GM21390 (cell line): ENCODE results near the gene PBX1.
A peak's percentile ranks its signal among the peaks of the same experiment; 100 is the strongest.
"Not testable (repeated sequence)": the region's sequence is repeated elsewhere in the genome, so short reads cannot be mapped to it uniquely, and the experiment has no call there.

Source experiments
- ATAC-seq: cut with Tn5 transposase; IDR thresholded peaks from one replicate; pipeline ENCODE4 v1.9.1; 2021; ENCODE audit not compliant: unreplicated experiment

Gene PBX1

DNA sequence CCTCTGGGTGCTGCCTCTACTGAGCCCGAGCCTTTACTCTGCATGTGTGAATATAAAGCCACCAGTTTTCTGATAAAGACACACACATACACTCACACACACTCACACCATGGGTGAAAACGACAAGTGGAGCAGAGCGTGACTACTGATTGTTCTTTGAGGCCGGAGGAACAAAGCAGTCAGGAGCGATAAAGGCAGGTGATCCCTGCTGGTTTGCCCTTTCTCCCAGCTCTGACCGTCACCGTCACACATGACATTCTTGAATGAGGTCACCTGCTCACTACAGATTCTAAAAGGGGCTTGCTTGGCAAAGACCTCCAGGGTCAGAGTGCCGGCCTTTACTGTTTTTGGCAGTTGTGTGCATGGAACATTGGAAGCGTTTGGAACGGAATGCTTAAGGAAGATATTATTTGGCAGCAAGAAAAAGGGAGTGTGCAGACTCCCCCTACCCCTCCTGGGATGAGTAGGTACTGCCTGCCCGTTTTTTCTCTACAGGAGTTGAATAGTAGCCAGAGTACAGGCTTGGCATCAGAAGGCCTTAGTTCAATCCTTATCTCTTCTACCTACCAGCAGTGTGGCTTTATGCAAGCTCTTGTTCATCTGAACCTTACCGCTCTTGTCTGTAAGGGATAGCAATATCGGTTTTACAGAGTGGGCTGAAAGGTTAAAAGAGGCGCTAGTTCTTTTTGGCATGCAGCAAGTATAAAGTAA lies 79.7 kb downstream of the PBX1 start:
- ATAC-seq: no peak

DNA sequence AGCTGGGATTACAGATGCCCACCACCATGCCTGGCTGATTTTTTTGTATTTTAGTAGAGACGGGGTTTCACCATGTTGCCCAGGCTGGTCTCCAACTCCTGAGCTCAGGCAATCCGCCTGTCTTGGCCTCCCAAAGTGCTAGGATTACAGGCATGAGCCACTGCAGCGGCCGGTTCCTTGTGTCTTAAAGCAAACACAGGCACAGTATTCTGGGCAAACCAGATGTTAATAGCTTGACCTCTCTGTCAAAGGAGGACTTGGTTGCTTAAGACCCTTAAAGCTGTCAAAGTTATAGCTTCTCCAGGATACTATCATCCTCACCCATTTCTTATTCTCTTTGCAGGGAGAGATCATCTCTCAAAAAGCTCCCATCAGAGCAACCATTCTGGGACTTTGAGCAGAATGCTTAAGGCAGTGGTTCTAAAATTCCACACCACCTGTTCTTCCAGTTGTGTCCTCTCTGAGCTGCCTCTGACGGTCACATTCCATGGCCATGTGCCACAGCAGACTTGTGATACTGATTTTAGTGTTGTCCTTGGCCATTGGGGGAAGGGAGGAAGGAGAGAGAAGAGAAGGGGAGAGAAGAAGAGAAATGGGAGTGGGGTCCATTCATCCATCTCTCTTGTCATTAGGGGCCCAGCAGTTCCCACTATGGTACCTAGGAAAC lies 81.8 kb downstream of the PBX1 start:
- no peak for ATAC-seq

DNA sequence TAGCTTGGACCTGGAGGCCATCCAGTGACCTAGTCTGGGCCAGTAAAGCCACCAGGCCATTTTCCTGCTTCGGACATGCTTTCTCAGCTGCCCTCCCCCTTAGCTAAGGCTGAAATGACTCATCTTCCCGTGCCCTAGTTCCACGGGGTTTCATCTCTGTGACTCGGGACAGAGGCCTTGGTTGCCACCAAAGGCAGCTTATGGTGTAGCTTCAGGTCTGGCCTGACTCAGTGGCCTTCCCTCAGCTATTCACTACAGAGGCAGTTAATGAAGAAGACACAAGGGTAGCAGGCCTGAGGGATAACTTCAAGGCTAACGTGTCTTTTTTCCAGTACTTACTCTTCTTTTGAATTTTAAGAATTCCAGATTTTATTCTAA lies 82.4 kb downstream of the PBX1 start:
- no peak for ATAC-seq

DNA sequence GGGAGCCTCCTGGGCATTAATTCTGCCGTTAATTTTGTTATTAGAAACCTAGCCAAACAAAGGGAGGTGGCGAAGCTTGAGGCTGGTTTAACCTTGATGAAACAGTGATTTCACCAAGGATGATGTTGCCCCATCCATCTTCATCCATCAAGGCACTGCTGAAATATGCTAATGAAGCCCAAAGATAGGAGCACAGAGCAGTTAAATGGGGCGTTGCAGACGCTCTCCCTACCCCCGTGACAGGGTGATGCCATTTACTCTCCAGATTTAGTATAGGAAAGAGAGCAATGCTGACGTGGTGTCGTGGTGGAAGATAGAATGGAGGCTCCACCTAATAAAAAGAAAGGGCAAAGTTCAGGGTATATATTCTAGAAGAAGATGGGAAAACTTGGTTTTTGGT lies 84.0 kb downstream of the PBX1 start:
- no peak for ATAC-seq

DNA sequence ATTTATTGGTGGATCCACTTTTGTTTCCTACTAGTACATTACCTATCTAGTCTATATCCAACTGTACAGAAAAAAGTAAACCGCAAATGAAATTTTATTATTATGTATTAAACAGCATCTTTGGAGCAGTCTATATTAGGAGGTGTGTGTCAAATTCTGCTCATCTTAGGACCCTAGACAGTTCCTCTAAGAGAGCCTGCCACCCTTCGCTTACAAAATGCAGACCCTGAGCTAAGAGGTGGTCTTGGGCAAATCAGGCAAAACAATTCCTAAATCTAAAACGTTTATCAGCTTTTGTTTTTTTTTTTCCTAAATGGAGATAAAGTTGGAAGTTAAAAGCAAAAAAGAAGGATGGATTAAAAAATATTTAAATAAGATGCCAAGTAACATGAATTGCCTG lies 85.3 kb downstream of the PBX1 start:
- ATAC-seq: no peak

DNA sequence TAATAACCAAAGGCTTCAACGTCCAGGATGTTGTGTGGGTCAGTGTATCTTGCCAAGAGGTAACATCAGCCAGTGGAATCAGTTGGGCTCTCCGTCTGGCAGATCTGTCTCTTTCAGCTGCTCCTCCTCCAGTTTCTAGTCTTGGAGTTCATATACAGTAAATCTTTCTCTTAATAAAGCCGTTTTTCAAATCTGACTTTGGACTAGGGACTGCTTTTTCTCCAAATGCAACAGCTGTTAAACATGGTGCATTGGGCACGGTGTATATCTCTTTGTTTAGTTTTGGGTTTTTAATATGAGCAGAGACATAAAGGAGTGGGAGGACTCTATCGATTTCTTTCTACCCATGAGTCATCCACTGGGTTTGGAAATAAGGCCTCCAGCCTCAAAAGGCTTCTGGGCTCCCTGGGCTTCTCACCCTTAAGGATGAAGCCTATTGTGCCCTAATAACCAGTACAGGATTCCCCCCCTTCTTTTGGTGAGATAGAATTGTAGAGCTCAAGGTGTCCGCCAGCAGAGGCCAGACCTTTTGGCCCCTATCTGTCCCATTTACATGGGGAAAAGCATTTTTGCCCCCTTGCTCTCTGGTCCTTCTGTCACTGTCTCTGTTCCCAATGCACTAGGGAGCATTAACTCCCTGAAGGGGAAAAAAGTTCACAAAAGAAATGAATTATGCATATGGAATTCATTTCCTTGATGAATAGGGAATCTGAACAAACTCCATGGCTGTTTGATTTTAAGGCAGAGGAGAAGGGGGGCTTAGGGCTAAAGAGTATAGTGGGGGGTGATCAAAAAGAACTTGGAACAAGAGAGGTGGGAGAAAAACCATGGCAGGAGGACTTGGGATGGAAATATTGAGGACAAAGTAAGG lies 86.0 kb downstream of the PBX1 start:
- ATAC-seq: no peak

DNA sequence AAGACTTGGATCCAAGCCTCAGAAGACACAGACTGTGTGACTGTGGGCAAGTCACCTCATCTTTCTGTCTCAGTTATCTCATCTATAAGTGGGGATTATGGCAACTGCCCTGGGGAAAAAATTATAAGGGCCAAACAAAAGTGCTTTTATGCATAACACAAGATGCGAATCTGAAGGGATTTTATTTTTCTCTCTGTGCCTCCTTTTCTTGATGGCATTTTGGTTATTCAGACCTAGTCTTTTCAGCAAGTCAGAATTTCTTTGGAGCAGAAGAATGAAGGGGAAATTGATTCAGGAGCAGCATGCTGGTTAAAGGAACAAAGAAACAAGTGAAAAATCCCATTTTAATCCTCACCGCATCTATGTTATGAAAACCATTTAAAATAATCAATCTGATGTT lies 86.9 kb downstream of the PBX1 start:
- no peak for ATAC-seq

DNA sequence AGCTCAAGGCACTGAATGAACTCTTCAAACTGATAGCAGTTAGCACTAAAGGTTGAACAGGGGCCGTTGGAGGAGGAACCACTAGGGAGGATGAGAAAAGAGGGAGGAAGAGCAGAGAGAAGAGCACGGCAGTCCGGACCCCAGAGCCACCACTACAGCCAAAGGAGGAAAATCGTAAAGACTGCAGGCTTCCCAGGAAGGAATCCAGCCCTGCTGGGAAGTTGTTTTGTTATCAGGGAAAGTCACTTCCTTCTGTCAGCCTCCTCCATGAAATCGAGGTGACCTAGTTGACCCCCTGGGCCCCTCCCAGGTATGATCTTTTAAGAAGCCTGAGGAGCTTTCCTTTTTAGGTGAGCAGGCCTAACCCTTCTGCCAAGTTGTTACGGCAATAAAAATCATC lies 88.2 kb downstream of the PBX1 start:
- ATAC-seq: no peak

DNA sequence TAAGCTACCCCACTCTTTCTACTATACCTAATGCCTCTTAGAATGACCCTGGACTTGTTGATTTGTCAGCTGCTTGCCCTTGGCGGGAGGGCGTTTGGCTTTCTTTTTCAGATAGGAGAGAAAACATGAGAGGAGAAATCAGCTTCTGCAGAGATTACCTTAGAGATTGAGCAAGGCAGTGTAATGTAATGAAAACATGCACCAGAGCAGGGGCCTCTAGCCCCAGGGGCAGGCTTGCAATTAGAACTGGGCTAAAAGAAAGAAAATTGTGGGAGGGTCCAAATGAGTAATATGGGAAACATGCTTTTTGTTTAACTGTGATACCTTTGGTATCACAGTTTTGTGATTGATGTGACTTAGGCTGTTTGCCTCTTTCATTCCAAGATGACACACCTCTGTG lies 89.7 kb downstream of the PBX1 start:
- ATAC-seq: no peak

DNA sequence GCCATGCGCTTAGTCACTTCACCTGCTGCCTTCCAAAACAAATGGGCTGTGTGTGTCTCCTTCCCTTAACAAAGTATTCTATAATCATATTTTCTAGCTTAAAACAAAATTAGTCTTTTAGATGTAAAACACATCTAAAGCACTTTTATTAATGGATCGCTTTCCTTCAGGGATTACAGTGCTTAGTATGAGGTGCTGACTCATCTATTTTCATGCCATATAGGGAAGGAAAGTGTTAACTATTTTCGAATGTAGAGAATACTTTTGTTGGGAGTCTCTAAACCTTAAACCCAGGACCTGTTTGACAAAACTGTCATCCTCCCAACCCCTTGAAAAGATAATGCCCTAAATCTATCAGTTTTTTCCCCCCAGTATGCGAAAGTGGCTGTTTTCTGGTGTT lies 90.2 kb downstream of the PBX1 start:
- no peak for ATAC-seq

DNA sequence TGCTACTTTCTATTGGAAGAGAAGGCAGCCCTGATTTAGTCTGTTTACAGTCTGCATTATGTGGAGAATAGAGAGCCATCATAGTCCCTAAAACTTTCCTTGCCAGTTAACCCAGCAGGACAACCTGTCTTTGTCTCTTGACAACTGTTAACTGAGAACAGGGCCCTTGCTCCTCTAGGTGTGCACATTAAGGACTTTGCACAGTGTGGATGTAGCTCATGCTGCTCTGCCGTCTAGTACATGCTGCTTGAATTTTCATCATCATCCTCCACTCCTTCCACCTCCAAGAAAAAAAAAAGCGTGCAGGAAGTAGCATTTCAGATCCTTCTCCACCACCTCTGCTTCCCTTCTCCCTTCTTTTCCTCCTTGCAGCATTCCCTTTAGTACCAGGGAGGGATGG lies 91.5 kb downstream of the PBX1 start:
- no peak for ATAC-seq

DNA sequence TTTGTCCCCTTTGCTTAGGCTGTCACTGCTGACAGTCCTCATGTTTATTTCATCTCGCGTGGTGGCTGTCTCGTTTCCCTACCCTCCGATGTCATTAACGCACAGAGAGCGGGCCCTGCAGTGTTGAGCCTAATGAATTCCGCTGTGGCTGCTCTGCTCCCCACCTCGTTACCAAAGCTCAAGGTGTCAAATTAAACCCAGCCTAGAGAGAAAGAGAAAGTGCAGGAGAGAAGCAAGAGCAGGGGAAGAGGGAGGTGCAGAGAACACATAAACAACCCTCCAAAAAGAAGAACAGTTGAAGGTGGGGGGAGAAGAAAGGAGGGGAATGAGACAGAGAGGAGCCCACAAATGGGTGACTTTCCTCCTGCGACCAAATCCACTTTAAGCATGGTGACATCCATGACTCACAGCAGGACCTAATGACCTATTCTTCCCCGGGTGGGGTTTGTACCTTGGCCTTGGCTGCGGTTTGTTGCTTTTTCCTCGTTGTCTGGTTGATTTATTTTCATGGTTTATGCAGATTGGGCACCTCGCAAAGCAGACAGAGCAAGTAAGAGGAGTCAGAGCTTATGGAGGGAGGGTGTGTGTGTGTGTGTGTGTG lies 92.5 kb downstream of the PBX1 start:
- no peak for ATAC-seq

DNA sequence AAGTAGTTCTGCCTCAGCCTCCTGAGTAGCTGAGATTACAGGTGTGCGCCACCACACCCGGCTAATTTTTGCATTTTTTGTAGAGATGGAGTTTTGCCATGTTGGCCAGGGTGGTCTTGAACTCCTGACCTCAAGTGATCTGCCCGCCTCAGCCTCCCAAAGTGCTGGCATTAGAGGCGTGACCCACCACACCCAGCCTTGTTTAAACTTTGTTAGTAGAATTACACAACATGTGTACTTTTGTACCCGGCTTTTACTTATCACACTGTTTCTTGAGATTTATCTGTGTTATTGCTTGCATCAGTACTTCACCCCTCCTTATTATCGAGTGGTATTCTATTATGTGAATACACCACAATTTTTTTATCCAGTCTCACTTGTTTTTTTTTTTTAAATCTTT lies 94.0 kb downstream of the PBX1 start:
- not testable (repeated sequence) for ATAC-seq

DNA sequence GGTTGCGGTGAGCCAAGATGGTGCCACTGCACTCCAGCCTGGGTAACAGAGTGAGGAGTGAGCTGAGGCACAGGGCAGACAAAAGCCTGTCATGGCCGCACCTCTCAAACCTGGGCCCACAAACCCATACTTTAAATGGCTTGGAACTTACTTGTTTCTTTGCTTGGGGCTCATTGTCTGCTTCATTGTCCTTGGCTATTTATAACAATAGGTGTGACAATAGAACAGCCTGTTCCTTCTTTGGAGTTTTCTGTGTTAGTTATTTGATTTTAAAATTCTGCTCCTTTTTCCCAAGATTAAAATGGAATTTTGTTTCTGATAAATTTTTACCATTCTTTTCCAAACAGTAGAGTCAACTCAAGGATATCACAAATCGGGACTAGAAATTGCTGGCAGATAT lies 94.7 kb downstream of the PBX1 start:
- no peak for ATAC-seq

DNA sequence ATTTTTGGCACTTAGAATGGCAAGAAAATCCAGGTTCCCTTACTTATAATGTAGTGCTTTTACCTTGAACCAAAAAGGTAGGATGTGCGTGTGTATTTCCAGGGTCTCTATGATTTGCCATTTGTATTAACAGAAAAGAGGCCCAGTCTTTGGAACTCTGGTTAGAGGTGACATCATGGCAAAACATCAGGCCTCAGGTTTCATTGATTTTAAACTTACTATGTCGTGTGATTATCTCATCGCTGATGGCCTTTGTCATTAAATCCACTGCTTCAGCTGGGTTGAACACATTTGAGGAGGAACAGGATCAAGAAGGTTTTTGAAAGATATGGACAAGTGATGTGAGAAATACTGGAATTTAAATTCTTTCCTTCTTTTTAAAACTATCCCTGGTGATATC lies 95.2 kb downstream of the PBX1 start:
- ATAC-seq: no peak

DNA sequence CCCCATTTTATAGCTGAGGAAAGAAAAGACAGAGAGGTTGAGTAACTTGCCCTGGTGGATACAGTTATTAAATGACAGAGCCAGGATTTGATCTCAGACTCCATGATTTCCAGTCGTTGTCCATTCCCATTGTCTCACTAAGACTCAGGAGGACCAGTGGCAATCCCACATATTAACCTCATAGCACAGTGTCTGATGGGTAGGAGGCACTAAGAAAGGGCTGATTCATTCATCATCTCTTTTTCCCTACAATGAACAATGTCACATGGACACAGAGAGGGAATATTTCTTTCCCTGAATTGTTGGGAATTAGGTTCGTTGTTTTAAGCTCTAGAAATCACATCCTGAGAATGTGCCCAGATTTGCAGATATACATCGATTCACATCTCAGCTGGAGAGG lies 99.9 kb downstream of the PBX1 start:
- no peak for ATAC-seq

DNA sequence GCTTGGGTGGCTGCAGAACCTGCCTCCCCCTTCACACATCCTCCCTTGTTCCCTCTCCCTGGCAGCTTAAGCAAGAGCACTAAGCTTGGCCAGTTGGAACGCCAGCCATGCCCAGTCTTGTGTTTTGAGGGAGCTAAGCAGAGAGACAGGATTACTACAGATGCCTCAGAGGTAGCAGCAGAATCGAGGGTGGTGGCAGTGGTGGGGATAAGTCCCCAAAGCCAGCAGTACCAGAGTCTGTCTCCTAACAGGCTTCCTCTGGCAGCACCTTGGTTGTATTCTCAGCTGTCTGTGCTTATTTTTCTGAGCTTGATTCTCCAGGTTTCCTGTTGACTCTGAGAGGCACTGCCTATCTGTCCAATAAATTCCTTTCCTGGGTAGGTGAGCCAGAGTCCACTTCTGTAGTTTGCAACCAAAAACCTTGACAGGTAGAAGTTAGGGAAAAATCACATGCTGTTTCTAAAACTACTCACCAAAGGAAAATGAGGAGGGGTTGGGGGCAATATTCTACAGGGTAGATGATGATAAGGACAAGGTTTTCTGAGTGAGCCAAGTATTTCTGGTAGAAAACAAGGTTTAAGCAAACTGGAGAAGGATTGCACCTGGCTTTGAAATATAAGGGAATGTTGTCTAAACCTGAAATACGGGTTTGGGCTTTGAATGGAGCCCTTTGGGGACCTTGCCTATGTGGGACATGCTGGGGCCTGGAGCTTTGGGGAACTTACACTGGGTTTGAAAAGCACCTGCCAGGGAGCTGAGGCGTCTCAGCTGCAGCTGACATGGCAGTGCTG lies 100.8 kb downstream of the PBX1 start:
- ATAC-seq: peak; percentile 14

DNA sequence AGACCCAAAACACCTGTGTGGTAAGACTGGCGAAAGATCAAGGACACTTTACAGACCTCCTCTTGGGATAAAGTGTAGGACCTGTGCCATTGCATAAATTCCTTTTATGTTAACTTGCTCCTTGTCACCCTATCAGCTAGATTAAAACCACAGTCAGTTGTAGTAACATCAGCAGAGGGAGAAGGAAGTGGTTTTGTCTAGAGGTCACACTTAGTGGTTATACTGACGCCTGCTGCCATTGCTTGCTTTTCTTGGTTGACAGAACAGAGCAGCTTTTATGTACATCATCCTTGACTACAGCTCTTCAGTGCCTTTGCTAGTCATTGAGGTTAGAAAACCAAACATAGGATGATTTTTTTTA lies 101.4 kb downstream of the PBX1 start:
- peak; percentile 72 for ATAC-seq

DNA sequence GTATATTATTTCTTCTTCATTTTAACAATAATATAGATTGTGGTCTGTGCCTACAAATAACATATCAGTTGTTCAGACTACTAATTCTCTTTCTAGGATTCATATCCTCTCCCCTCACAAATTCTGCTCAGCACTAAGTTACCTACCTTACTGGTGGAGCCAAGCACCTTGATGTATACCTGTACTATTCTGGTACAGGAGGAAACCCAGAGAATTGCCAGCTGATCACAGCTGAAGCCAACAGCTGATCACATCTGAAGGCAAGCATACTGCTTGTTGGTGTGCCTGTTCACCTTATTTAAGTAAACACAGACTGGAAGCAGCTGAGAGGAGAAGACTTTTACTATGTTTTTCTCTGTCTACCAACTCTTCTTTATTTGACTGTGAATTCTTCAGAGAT lies 101.8 kb downstream of the PBX1 start:
- ATAC-seq: peak; percentile 16

DNA sequence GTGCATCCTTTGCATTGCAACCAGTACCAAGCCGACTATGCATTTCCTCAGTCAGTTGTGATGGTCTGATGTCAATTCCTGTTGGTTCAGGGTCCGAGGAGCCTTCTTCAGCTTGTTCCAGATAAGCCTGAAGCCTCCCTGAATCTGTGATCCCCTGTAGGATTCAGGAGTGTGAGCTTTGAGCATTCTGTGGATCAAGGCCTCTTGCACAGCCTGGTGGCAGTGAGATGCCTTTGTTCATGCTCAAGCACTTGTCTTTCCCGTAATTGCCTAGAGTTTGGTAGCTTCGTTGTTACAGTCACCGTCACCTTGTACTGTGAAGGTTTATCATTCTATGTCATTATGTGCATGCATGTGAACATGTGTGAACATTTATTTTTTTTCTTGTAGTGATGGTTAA lies 103.5 kb downstream of the PBX1 start:
- no peak for ATAC-seq

DNA sequence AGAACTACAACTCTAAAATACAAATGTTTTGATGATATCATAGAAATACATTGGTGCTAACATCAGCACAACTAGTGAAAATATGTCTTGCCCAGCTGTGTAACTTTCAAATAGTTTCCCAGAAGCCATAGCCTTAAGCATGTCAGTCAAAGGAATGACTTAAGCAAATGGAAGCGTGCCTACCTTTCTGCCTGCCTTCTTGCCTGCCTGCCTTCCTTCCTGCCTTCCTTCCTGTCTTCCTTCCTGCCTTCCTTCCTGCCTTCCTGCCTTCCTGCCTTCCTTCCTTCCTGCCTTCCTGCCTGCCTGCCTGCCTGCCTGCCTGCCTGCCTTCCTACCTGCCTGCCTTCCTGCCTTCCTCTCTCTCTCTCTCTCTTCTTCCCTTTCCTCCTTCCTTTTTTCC lies 104.0 kb downstream of the PBX1 start:
- ATAC-seq: no peak
